ENCODE data around the gene GAPDHS. TPM values are rescaled to one million over a fixed set of nuclear protein-coding genes. Genes with fewer than 3 reads are reported as not detected.

GAPDHS gene
- polyA plus RNA-seq, 1 of the 3 experiments (the other 2 are of a cell fraction) = not detected

DNA sequence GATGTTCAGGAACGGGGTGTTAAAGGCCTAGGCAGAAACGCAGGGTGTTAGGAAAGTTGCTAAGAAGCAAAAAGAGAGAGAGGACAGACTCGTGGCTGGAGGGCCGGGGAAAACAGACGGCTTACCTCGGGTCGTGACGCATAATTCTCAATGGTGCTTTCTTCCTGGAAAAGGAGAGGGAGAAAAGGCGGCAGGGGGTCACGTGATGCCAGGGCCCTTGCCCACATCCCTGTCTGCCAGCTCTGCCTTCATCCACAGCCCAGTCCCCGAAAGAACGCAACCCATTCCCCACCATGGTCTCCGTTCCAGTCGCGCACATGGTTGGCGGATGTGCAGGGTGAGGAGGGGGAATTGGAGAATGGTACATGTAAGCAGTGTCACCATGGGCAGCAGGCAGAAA lies 44.6 kb upstream of the GAPDHS start:
- CTCF ChIA-PET = interaction anchor here (0.7 to 2.7 kb wide), 5 partner anchors 8 to 136 kb away, joined by 3 to 13 read pairs (median 5); no protein-coding TSS in a partner anchor
- POLR2A ChIA-PET = no interaction called here
- no peaks in the 10 kb centered on the region for H3F3A ChIP-seq (replicated peaks; ENCODE audit: insufficient read depth)
- peaks cover 87% of the 10 kb centered on the region for H3K27me3 ChIP-seq (ENCODE audit: insufficient read depth)
- no peaks in the 10 kb centered on the region for H3K36me3 ChIP-seq (replicated peaks in 1 of 2; ENCODE audit: control insufficient read depth in 1 of 2, insufficient read depth in 2 of 2, low read length in 1 of 2)
- H3K9ac ChIP-seq = no peak overlapping the region
- H4K20me1 ChIP-seq (ENCODE audit: insufficient read depth) = no peaks in the 10 kb centered on the region
- no peak overlapping the region for H3K4me2 ChIP-seq
- H3K27ac ChIP-seq (ENCODE audit: low read depth in 2 of 2, low read length in 1 of 2) = no peak overlapping the region
- TF ChIP-seq, protein P1, sequence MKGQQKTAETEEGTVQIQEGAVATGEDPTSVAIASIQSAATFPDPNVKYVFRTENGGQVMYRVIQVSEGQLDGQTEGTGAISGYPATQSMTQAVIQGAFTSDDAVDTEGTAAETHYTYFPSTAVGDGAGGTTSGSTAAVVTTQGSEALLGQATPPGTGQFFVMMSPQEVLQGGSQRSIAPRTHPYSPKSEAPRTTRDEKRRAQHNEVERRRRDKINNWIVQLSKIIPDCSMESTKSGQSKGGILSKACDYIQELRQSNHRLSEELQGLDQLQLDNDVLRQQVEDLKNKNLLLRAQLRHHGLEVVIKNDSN (IDR thresholded peaks at IDR 0.05; ENCODE audit: borderline replicate concordance, low read depth) = peak; percentile 23; the same call in 1 of the 2 replicates
- TF ChIP-seq RCOR1 (IDR thresholded peaks at IDR 0.05; ENCODE audit: low read length) = no peak
- H3K4me1 ChIP-seq (ENCODE audit: control insufficient read depth in 1 of 2, insufficient read depth in 2 of 2, low read depth in 1 of 2, low read length in 1 of 2) = no peaks in the 10 kb centered on the region; a peak in 1 of 4 replicates
- no peaks in the 10 kb centered on the region for H3K79me2 ChIP-seq (ENCODE audit: insufficient read depth)
- 28% methylated on average over 16 of the region's 16 CpGs for WGBS (ENCODE audit: low lambda C conversion rate)
- no peak overlapping the region for H3K4me3 ChIP-seq (ENCODE audit: low read depth in 2 of 2, low read length in 1 of 2)
- H3K9me2 ChIP-seq = no peaks in the 10 kb centered on the region
- no peaks in the 10 kb centered on the region for H3K9me3 ChIP-seq
- H2AFZ ChIP-seq (ENCODE audit: low read depth) = no peak overlapping the region
- no peak for DNase-seq

DNA sequence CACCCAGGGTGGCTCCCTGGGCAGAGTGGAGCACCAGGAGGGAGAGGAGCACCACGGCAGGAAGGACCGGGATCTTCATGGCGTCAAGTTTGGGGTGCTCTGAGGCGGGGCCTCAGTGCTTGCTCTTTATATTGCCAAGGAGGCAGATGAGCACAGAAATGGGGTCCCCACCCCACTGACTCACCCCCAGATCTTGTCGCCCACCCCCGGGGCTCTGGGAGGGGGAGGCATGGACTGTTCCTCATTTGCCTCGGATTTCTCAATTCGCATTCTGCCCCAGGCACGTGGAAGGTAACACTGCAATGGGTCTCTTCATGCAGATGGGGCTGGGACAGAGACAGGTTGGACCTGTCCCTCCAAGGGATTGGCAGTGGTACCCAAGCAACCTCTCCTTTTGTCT lies 42.9 kb upstream of the GAPDHS start, which contains the start of gene KRTDAP:
Gene KRTDAP (minus strand): TSS at position 101 of the 400 bp plus-strand sequence. CDS start 22 bp downstream, at position 79.
- ChIA-PET POLR2A (no interaction called here), CTCF (interaction anchor here (1.2 to 8.1 kb wide), 3 partner anchors 17 to 21 kb away, joined by 4 to 127 read pairs (median 5); no protein-coding TSS in a partner anchor)
- no peak for TF ChIP-seq ELF1 (IDR thresholded peaks at IDR 0.05)
- TF ChIP-seq GABPA (IDR thresholded peaks at IDR 0.05; ENCODE audit: low read depth) = no peak
- TF ChIP-seq MXI1 (IDR thresholded peaks at IDR 0.05; ENCODE audit: low read depth, low read length) = no peak
- no peak for TF ChIP-seq NFIC (IDR thresholded peaks at IDR 0.05; ENCODE audit: borderline replicate concordance)
- TF ChIP-seq EZH2phosphoT487 (IDR thresholded peaks at IDR 0.05; ENCODE audit: borderline replicate concordance, low read depth) = no peak
- no peak for TF ChIP-seq RXRA (IDR thresholded peaks at IDR 0.05; ENCODE audit: borderline replicate concordance, low read depth)
- TF ChIP-seq, protein P2, sequence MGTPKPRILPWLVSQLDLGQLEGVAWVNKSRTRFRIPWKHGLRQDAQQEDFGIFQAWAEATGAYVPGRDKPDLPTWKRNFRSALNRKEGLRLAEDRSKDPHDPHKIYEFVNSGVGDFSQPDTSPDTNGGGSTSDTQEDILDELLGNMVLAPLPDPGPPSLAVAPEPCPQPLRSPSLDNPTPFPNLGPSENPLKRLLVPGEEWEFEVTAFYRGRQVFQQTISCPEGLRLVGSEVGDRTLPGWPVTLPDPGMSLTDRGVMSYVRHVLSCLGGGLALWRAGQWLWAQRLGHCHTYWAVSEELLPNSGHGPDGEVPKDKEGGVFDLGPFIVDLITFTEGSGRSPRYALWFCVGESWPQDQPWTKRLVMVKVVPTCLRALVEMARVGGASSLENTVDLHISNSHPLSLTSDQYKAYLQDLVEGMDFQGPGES (IDR thresholded peaks at IDR 0.05; ENCODE audit: low read depth, low read length) = no peak
- TF ChIP-seq, protein P1 (IDR thresholded peaks at IDR 0.05; ENCODE audit: borderline replicate concordance, low read depth) = no peak
- no peak for TF ChIP-seq SMC3 (IDR thresholded peaks at IDR 0.05; ENCODE audit: low read depth, low read length)
- TF ChIP-seq MEF2A (IDR thresholded peaks at IDR 0.05; ENCODE audit: borderline replicate concordance, low read depth) = no peak
- TF ChIP-seq, protein P3, sequence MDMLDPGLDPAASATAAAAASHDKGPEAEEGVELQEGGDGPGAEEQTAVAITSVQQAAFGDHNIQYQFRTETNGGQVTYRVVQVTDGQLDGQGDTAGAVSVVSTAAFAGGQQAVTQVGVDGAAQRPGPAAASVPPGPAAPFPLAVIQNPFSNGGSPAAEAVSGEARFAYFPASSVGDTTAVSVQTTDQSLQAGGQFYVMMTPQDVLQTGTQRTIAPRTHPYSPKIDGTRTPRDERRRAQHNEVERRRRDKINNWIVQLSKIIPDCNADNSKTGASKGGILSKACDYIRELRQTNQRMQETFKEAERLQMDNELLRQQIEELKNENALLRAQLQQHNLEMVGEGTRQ (IDR thresholded peaks at IDR 0.05; ENCODE audit: borderline replicate concordance, low read depth, low read length) = no peak
- TF ChIP-seq RAD21 (IDR thresholded peaks at IDR 0.05; ENCODE audit: low read length) = no peak
- TF ChIP-seq RFX5 (IDR thresholded peaks at IDR 0.05; ENCODE audit: low read length) = no peak

More for the DNA sequence above, 42.9 kb upstream of the GAPDHS start, which contains the start of gene KRTDAP:
- Histone ChIP-seq H3F3A (replicated peaks; ENCODE audit: insufficient read depth) (no peaks in the 10 kb centered on the region), H3K4me1 (ENCODE audit: control insufficient read depth in 1 of 2, insufficient read depth in 2 of 2, low read depth in 1 of 2, low read length in 1 of 2) (peaks cover 0 to 2% of the 10 kb centered on the region in 2 experiments; a peak in 1 of 4 replicates), H4K20me1 (ENCODE audit: insufficient read depth) (no peaks in the 10 kb centered on the region), H3K9me2 (no peaks in the 10 kb centered on the region), H3K9ac (no peak within 1 kb of the TSS), H3K36me3 (replicated peaks in 1 of 2; ENCODE audit: control insufficient read depth in 1 of 2, insufficient read depth in 2 of 2, low read length in 1 of 2) (no peaks in the 10 kb centered on the region), H3K4me3 (ENCODE audit: low read depth in 2 of 2, low read length in 1 of 2) (no peak within 1 kb of the TSS), H3K27ac (ENCODE audit: low read depth in 2 of 2, low read length in 1 of 2) (no peak within 1 kb of the TSS), H3K27me3 (ENCODE audit: insufficient read depth) (peaks cover 91% of the 10 kb centered on the region), H3K79me2 (ENCODE audit: insufficient read depth) (no peaks in the 10 kb centered on the region), H2AFZ (ENCODE audit: low read depth) (no peak within 1 kb of the TSS), H3K4me2 (no peak within 1 kb of the TSS), H3K9me3 (no peaks in the 10 kb centered on the region)
- 7% methylated on average over 5 of the region's 9 CpGs for WGBS (ENCODE audit: low lambda C conversion rate)
- no peak for DNase-seq
